ENCODE data around the gene SART1.

Gene SART1, protein sequence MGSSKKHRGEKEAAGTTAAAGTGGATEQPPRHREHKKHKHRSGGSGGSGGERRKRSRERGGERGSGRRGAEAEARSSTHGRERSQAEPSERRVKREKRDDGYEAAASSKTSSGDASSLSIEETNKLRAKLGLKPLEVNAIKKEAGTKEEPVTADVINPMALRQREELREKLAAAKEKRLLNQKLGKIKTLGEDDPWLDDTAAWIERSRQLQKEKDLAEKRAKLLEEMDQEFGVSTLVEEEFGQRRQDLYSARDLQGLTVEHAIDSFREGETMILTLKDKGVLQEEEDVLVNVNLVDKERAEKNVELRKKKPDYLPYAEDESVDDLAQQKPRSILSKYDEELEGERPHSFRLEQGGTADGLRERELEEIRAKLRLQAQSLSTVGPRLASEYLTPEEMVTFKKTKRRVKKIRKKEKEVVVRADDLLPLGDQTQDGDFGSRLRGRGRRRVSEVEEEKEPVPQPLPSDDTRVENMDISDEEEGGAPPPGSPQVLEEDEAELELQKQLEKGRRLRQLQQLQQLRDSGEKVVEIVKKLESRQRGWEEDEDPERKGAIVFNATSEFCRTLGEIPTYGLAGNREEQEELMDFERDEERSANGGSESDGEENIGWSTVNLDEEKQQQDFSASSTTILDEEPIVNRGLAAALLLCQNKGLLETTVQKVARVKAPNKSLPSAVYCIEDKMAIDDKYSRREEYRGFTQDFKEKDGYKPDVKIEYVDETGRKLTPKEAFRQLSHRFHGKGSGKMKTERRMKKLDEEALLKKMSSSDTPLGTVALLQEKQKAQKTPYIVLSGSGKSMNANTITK

DNA sequence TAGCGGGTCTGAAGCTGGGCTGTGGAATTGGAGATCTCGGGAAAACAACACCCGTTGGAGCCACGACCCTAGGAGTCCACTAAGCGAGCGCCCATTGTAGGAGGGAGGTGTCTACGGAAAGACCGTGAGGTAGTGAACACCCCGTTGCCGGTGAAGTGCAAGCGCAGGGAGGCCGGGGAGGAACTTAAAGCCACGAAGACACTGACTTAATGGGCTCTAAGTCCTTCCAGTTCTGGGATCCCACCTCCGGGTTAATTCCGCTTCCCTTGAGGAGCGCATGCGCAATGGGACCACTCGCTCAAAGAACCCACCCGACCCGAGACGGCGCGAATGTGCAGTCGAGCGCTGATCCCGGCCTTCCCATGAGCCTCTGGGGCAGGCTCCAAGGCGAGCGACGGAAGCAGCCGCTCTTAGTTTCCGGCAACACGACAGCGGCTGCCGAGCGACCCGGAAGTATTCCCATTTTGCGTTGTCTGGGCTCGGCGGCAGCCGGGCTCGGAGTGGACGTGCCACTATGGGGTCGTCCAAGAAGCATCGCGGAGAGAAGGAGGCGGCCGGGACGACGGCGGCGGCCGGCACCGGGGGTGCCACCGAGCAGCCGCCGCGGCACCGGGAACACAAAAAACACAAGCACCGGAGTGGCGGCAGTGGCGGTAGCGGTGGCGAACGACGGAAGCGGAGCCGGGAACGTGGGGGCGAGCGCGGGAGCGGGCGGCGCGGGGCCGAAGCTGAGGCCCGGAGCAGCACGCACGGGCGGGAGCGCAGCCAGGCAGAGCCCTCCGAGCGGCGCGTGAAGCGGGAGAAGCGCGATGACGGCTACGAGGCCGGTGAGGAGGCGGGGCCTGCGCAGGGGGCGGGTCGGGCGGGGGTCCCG, at the start of gene SART1:
TSS of gene SART1 (plus strand) at position 468 of the 874 bp plus-strand sequence. CDS start at position 515, 47 bp downstream.
- peak; percentile 91 for DNase-seq (ENCODE audit: low read depth, low spot score)

DNA sequence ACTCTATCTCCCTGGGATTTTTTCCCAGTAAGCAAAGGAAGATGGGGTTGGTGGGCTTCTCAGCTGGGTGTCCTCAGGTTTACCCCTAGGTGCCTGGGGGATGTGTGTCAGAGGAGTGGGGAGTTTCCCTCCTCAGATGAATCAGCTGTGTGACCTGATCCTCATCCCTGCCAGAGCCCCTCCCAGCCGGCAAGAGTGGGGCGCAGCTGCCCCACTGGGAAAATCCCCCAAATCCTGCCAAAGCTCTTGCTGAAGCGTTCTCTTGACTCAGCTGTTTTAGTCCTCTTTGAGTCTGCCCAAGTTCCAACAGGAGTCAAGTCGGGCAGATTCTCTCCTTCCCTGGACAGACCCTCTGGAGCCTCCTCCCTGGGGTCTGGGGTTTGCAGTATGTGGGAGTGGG, 48.7 kb upstream of the SART1 start:
- DNase-seq (ENCODE audit: low read depth, low spot score) = no peak

DNA sequence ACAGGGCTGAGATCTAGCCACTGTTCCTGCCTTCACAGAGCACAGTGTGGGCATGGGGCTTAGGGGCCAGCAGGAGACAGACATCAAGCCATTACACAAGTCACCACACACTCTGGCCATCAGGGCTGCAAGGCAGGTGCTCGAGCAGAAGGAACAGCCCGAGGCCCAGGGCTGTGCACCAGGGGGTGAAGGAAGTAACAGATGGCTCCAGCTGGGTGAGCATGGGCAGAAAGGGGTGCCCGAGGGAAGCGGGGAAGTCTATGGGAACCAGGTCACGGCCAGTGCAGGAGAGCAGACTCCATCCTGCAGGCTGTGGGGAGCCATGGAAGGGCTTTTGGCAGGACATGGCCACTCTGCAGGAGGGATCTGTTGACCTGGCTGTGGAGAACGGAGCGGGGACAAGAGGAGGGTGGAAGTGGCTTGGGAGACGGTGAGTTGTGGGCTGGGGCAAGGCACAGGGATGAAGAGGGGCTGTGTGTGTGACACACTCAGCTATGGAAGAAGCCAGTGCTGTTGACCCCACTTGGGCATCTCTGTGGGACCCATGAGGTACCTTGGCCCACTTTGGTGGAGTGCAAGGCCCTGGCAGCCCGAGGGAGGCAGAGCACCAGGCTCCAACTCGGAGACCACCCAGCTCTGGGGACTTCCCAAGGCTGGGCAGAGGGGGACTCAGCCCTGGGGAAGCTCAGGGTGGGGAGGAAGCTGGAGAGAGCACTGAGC, 46.3 kb upstream of the SART1 start:
- no peak for DNase-seq (ENCODE audit: low read depth, low spot score)

DNA sequence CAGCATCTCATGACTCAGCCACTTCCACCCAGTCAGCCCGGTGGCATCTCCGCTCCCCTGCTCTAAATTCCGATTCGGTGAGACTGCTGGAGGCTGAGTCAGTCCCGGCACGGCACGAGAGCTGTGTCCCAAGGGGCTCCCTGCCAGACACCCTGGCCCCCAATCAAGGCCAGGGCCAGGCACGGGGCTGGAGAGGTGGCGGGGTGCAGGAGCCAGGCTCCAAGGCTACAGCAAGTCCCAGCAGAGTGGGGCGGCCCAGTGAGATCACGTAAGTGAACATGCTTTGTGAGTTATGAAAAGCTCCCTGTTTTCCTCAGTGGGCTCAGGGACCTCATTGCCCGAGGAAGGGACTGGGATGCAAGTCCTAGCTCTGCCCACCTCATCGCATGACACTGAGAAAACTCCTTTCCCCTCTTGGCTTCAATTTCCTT, 45.7 kb upstream of the SART1 start:
- no peak for DNase-seq (ENCODE audit: low read depth, low spot score)

DNA sequence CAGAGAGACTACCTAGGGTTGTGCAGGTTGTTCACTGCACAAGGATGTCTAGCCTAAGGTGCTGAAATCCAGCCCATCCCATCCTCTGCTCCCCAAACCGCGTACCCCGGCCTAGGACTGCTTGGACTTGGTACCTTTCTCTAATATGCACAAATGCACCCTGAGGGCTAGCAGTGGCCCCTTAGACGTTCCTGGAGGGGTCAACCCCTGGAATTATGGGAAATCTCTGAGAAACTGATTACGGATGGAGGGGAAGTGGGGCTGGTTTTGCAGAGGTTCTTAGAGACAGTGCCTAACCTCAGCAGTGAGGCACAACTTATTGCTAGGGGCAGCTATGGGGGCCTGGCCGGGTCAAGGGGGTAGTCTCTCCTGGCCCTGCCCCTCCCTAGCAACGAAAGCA, 45.1 kb upstream of the SART1 start:
- no peak for DNase-seq (ENCODE audit: low read depth, low spot score)

DNA sequence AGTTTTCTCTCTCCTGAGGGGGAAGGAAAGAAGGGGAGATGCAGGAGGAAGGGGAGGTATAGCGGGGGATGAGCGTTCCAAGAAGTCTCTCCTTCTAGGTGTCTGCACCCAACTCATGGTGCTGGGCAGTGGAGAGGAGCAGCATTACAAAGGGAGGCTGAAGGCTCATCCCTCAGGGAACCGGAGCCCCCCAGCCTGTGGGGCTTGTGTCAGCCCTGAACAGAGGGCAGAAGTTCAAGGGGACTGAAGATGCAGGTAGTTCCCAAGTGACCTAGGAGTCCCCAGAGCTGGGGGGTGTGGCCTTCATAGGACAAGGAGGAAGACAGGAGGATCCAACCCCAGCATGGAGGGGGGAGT, 44.5 kb upstream of the SART1 start:
- no peak for DNase-seq (ENCODE audit: low read depth, low spot score)

DNA sequence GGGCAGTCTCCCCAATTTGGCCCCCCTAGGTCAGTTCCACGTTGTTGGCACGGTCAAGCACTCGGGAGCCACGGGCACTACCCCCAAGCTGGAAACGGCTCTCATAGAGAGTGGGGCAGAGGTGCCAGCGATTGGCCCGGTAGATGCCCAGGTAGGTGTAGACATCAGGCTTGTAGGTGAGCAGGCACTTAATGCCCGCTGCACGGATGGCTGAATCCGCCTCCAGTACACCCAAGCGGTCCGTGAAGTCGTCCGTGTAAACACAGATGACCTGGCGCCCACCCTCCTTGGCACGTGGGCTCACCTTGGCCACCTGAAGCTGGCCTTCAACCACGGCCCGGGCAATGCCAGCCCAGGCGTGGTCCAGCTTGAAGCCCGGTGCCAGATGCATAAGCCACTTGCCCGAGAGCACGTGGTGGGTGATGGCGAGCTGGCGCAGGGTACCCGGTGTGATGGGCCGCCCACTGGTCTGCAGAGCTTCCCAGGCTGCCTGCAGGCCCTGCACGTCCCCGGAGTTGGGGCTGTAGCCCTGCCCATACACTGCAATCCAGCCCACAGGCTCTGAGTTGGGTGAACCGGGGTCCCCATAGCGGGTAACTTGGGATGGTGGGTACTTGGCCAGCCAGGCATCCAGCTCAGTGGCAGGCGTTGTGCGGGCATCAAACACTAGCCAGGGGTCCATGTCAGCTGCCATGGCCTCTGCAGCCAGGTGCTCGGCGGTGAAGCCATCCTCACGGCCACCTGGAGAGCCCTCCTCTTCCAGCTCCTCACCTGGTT, 43.9 kb upstream of the SART1 start:
- DNase-seq (ENCODE audit: low read depth, low spot score) = no peak

DNA sequence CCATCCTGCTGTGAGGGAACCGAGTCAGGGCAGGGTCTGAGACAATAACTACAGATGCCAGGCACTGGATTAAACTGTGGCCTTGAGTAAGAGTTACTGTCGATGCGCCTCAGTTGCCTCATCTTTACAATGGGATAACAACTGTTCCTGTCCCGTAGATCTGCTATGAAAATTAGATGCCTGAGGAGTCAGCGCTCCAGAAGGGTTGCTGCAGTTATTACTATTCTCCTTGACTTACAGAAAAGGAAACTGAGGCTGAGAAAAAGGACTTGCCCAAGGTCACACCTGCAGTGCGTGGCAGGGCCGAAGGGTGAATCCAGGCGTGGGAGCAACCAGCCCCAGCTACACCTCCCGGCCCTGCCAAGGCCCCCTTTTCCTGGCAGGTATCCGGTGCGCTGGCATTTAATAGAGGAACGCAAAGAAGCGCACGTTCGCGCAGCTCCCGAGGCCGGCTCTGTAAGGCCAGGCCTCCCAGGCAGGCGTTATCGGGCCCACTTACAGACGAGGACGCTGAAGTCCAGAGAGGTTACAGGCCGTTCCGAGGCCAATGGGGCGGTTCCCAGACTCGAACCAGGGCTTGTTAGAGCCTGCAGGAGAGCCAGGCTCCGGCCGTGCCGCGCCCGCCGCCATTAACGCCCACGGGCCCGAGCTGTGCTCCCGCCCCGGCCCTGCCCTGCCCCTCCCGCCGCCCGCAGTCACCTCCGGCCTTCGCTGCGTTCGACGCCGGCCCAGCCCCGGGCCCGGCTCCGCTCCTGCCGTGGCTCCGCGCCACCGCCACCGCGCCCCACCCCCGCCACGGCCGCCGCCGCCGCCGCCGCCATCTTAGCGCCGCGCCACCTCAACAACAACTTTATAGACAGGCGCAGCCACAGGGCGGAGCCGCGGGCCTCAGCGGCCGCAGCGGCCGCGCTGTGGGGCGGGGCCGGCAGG, 43.1 kb upstream of the SART1 start, which contains the start of gene C11orf68:
TSS of gene C11orf68 (minus strand) at position 852 of the 930 bp plus-strand sequence. CDS start at position 821, 31 bp downstream.
- no peak for DNase-seq (ENCODE audit: low read depth, low spot score)

DNA sequence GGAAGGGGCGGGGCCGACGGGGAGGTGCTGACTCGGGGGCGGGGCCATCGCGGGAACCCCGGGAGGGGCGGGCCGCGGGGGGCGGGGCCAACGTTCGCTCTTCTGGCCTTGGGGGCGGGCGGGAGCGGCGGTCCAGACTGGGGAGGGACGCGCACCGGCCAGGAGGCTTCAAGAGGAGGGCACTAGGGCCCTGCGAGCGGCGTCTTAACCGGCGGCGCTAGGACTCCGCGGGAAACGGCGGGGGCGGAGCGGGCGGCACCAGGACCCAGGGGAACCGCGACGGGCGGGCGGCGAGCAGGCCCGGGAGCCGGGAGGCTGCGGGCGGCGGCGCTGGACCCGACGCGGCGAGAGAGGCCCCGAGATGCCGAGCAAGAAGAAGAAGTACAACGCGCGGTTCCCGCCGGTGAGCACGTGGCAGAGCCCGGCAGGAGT, 42.4 kb upstream of the SART1 start, which contains the start of gene DRAP1:
TSS of gene DRAP1 (plus strand) at position 286 of the 432 bp plus-strand sequence. CDS start at position 362, 76 bp downstream.
- peak; percentile 97 for DNase-seq (ENCODE audit: low read depth, low spot score)

DNA sequence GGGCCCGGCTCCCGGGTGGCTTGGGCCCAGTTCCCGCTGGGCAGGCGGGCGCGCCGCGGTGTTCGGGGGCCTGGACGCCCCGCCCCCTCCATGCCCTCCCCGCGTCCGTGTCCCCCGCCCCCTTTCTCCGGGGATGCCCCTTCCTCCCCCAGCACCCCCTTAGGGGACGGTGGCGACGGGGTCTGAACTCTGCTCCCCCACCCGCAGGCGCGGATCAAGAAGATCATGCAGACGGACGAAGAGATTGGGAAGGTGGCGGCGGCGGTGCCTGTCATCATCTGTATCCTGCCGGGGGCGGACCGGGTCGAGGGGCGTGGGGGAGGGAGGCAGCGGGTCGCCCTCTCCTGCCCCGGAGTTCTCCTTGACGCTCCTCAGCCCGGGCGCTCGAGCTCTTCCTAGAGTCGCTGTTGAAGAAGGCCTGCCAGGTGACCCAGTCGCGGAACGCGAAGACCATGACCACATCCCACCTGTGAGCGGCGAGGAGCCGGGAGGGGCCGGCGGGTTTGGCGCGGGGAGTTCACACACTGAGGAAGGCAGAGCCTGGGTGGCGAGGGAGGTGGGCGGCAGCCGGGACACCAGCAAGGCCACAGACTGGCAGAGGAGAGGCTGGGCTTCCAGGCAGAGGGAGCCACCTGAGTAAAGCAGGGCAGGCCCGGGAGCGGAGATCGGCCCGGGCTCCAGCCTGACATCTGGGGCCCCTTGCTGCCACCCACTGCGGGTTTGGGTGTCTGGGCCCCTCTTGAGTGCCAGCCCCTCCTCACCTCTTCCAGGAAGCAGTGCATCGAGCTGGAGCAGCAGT, 41.8 kb upstream of the SART1 start:
- no peak for DNase-seq (ENCODE audit: low read depth, low spot score)

DNA sequence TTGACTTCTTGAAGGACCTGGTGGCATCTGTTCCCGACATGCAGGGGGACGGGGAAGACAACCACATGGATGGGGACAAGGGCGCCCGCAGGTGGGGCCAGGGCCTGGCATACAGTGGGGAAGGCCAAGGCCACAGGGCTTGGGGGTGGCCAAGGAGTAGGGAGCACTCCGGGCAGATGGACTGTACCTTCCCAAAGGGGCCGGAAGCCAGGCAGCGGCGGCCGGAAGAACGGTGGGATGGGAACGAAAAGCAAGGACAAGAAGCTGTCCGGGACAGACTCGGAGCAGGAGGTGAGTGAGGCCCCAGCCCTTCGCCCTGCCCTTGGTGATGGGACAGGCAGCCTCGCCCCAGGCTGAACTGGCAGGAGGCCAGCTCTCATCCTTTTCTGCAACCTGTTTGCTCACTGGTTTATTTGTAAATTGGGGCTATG, 41.1 kb upstream of the SART1 start:
- no peak for DNase-seq (ENCODE audit: low read depth, low spot score)

DNA sequence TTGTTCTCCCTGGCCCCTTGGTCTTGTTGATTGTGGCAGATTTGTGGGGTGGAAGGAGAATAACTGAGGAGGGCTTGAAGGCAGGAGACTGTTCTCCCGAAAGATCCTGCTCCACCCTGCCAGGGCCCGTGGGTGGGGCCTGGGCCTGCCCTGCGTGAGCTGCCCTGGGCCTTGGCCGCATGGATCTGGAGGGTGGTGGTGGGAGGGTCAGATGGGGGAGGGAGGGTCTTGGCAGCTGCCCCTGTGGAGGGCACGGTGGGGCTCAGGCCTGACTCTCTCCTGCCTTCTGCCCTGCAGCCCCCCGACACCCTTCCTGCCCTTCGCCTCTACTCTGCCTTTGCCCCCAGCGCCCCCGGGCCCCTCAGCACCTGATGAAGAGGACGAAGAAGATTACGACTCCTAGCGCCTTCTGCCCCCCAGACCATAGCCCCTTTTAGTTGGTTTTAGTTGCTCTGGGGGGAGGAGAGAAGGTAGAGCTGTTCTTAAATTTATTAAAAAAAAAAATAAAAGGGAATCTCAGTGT, 40.4 kb upstream of the SART1 start:
- no peak for DNase-seq (ENCODE audit: low read depth, low spot score)

DNA sequence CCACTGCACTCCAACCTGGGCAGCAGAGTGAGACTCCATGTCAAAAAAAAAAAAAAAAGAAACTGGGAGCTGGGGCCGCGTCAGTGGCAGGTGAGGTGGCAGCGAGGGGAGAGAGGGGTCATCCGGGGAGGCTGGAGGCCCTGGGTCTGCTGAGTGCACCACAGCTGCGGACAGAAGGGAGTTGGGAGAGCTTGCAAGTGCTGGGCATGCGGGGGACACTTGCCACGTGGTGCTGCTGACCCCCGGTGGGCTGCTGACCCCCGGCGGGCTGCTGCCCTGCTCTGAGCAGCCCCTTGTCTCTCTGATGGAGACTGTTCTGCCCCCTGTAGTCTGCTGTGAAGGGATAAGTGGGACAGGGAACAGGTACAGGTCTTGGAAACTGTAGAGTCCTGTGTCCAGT, 39.7 kb upstream of the SART1 start:
- no peak for DNase-seq (ENCODE audit: low read depth, low spot score)

DNA sequence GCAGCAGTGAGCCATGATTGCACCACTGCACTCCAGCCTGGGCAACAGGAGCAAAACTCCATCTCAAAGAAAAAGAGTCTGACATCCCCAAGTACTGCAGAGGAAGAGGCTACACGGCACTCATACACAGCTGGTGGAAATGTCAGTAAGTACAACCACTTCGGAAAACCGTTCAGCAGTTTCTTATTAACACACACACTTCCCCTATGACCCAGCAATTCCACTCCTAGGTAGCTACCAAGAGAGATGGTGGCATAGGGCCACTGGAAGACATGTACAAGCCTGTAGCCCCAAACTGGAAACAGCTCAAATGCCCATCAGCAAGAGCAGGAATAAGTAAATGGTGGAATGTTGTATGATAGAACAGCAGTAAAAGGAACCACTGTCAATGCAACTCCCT, 39.0 kb upstream of the SART1 start:
- DNase-seq (ENCODE audit: low read depth, low spot score) = no peak

DNA sequence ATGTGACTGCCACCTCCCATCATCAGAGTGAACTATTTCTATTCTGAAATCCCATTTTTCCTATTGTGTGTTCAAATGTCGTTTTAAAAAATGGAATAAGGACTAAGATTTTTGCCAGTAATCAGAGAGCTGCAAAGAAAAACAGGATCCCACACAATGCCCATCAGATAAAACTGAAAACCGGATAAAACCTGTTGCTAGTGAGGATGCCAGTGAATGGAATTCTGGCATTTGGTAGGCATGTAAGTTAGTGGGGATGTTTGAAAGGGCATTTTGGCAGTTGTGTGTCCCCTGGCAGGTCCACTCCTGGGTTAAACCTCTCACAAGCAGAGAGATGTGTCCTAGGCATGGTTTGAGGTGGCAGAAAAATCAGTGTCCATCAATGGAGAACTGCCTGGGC, 36.1 kb upstream of the SART1 start:
- DNase-seq (ENCODE audit: low read depth, low spot score) = no peak

DNA sequence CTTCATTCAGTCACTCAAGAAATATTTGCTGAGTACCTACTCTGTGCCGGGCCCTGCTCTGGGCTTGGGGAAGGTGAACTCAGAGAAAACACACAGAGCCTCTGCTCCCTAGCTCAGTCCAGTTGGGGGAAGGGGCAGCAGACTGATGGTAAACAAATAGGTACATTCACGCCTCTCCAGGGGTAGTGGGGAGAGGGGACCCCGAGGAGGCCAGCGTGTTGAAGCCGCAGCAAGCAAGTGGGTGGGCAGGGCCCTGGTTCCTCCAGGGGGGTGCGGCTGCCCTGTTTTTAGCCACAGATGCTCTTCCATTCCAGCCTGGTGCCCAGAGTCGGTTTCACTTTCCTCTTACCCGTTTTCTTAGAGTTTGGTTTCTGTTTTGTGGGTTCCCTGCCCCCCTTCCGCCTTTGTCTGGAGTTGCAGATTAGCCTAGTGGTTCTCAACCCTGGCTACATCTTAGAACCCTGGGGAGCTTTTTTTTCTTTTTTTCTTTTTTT, 33.6 kb upstream of the SART1 start:
- peak; percentile 64 for DNase-seq (ENCODE audit: low read depth, low spot score)

DNA sequence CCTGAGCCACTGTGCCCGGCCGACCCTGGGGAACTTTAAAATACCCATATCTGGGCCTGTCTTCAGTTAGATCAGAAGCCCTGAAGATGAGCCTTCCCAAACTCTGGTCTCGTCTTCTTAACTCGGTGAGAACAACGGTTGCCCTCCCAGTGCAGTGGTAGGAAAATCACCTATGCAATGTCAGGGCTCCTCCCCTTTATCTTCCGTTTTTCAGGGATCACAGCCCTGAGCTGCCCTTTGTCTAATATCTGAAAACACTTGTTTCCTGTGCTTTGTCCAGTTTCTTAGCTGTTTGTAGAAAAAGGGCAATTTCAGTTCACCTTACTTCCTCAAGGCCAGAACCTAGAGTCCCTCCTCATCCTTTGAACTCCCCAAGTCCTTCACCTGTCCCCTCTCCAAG, 32.9 kb upstream of the SART1 start:
- DNase-seq (ENCODE audit: low read depth, low spot score) = no peak
